HepG2 (cell line): ENCODE results near the gene MRPL48.

Source experiments
- FOXA1 ChIP-seq, 2 experiments: fragments of 450-650 bp in 1 of 2; sonication (generic) in 1 of 2; formaldehyde crosslinking in 1 of 2; IDR thresholded peaks; 2 replicates each; pipeline versions ENCODE4 v1.4.0 to v1.6.1; 2016 to 2020; ENCODE audit warnings: missing genetic modification reagents in 1 of 2
- KAT7 ChIP-seq: IDR thresholded peaks from 2 replicates; pipeline ENCODE4 v1.6.1; 2018; ENCODE audit warnings: borderline replicate concordance, missing compliant biosample characterization
- MAFK ChIP-seq, 2 experiments: IDR thresholded peaks in 1 of 2; conservative IDR thresholded peaks in 1 of 2; 2 replicates each; pipeline ENCODE4 v1.6.1; 2011; ENCODE audit warnings: improper control_type of control experiment in 2 of 2, low read length in 2 of 2
- NCOA1 ChIP-seq: sonication (generic); formaldehyde crosslinking; IDR thresholded peaks from 2 replicates; pipeline ENCODE4 v1.9.0; 2021; ENCODE audit warnings: missing genetic modification reagents
- PAX8 ChIP-seq: sonication (generic); formaldehyde crosslinking; IDR thresholded peaks from 2 replicates; pipeline ENCODE4 v1.8.0; 2022; ENCODE audit warnings: mild to moderate bottlenecking, missing genetic modification reagents, borderline replicate concordance
- SMYD3 ChIP-seq: sonication (generic); formaldehyde crosslinking; IDR thresholded peaks from 2 replicates; pipeline ENCODE4 v1.8.1; 2023; ENCODE audit warnings: mild to moderate bottlenecking, missing genetic modification reagents
- ZBTB1 ChIP-seq: sonication (generic); formaldehyde crosslinking; IDR thresholded peaks from 2 replicates; pipeline ENCODE4 v1.4.0; 2020; ENCODE audit warnings: missing genetic modification reagents, borderline replicate concordance
- ZNF142 ChIP-seq: sonication (generic); formaldehyde crosslinking; IDR thresholded peaks from 2 replicates; pipeline ENCODE4 v1.4.0; 2020; ENCODE audit warnings: missing genetic modification reagents
- TF ChIP-seq, protein P1 (sequence below): sonication (generic); formaldehyde crosslinking; IDR thresholded peaks from 2 replicates; pipeline ENCODE4 v1.5.0; 2020; ENCODE audit warnings: mild to moderate bottlenecking, missing genetic modification reagents, moderate library complexity

- no peak for TF ChIP-seq SMYD3 (CRISPR knock-in tag)
- no peak for TF ChIP-seq KAT7 (CRISPR knock-in tag)
- no peak for TF ChIP-seq MAFK (conservative IDR thresholded peaks at IDR 0.05 in 1 of 2, IDR thresholded peaks at IDR 0.05 in 1 of 2; ENCODE audit: low read length in 2 of 2)
- no peak for TF ChIP-seq ZBTB1 (CRISPR knock-in tag)
- TF ChIP-seq NCOA1, result no peak
- TF ChIP-seq, protein P1, sequence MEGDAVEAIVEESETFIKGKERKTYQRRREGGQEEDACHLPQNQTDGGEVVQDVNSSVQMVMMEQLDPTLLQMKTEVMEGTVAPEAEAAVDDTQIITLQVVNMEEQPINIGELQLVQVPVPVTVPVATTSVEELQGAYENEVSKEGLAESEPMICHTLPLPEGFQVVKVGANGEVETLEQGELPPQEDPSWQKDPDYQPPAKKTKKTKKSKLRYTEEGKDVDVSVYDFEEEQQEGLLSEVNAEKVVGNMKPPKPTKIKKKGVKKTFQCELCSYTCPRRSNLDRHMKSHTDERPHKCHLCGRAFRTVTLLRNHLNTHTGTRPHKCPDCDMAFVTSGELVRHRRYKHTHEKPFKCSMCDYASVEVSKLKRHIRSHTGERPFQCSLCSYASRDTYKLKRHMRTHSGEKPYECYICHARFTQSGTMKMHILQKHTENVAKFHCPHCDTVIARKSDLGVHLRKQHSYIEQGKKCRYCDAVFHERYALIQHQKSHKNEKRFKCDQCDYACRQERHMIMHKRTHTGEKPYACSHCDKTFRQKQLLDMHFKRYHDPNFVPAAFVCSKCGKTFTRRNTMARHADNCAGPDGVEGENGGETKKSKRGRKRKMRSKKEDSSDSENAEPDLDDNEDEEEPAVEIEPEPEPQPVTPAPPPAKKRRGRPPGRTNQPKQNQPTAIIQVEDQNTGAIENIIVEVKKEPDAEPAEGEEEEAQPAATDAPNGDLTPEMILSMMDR (CRISPR knock-in tag), result no peak
- no peak for TF ChIP-seq ZNF142 (CRISPR knock-in tag)
- TF ChIP-seq FOXA1 (IDR thresholded peaks at IDR 0.05), result no peak
- TF ChIP-seq FOXA1 (CRISPR knock-in tag; IDR thresholded peaks at IDR 0.05), result no peak
- no peak for TF ChIP-seq PAX8 (CRISPR knock-in tag)
Measured at GRCh38 chr11:73789279-73789670, 1.6 kb downstream of the MRPL48 start.
